OCI-LY1 (cell line): ENCODE results near the gene ZSWIM1.

Experiments used
- CTCF ChIP-seq: fragments of 200-600 bp; sonication (generic), shearing (Covaris generic); IDR thresholded peaks from 2 replicates; pipeline ENCODE4 v1.5.1; 2017; ENCODE audit warnings: mild to moderate bottlenecking, antibody characterized with exemption, low read length, moderate library complexity, mixed read lengths
- EZH2 ChIP-seq: fragments of 200-600 bp; sonication (generic), shearing (Covaris generic); IDR thresholded peaks from 2 replicates; pipeline ENCODE4 v1.8.0; 2017; ENCODE audit warnings: borderline replicate concordance, mixed run types, mild to moderate bottlenecking, antibody characterized with exemption, low read length, moderate library complexity, mixed read lengths

- no peak for TF ChIP-seq CTCF
- TF ChIP-seq EZH2 = no peak
Measured at GRCh38 chr20:45874576-45874975, 6.5 kb upstream of the ZSWIM1 start.
